Left lobe of liver (tissue), 2 donors: Measurements from ENCODE around the gene WDR27. TPM values are rescaled to one million over a fixed set of nuclear protein-coding genes. Genes with fewer than 3 reads are reported as not detected.

Experiments
- ATAC-seq: fragments of 200-7000 bp; cut with Tn5 transposase; one replicate; pipeline ENCODE4 v1.9.1; 2020; ENCODE audit warnings: mild to moderate bottlenecking, moderate library complexity
- DNase-seq: peaks from one replicate; pipeline ENCODE4 v3.0.0-alpha.2; 2020; ENCODE audit warnings: low spot score
- total RNA-seq: library from RNA; stranded (reverse); gene quantifications from one replicate; pipeline ENCODE4 v1.2.1, GENCODE V29; 2021
- donor health status: DM: no; HTN: no; CAD: no; lungs with moderate emphysema.
- donor health status: DM: no; HTN: yes; CAD: no.

WDR27 gene
- total RNA-seq, 1 donor from 2014 or later: 19.5 TPM

DNA sequence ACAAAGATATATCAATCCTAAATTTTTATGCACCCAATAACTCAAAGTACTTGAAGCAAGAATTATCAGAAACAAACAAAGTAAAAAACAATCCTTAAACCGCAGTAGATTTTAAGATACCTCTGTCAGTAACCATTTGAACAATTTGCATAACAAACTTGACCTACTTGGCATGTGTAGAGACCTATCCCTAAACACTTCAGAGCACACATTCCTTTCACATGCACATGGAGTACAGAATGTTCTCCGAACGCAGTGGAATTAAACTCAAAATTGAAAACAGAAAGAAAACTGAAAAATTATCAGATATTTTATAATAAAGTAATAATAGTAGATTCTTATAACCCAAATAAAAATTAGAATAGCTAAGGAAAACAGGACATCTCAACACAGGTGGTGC lies 285.6 kb downstream of the WDR27 start:
- DNase-seq: no peak
- ATAC-seq: no peak

DNA sequence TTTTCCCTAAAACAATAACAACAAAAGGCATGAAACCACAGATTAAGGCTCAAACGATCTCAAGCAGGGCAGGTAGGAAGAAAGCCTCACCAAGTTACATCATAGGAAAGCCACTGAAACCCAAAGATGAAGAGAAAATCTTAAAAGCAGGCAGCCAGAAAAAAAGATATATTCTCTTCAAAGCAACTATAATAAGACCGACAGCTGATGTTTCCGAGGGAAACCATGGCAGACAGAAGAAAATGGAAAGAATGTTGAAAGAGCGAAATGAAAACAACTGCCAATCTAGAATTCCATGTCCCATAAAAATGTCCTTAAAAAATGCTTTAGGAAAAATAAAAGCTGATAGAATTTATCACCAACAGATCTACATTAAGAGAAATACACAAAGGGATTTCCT lies 286.6 kb downstream of the WDR27 start:
- ATAC-seq: no peak
- DNase-seq: no peak

DNA sequence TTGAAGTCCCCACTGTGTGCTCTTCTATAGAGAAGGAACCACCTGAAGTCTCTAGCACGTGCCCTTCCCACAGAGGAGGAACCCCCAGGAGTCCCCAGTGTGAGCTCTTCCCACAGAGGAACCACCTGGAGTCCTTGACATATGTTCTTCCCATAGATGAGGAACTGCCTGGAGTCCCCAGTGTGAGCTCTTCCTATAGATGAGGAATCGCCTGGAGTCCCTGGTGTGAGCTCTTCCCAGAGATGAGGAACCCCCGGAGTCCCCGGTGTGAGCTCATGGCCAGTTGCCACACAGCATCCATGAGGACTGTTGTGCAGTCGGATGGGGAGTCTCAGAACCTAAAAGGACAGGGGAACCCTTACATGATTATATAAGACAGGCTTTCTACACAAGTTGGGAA lies 290.1 kb downstream of the WDR27 start:
- ATAC-seq: no peak
- DNase-seq: no peak

DNA sequence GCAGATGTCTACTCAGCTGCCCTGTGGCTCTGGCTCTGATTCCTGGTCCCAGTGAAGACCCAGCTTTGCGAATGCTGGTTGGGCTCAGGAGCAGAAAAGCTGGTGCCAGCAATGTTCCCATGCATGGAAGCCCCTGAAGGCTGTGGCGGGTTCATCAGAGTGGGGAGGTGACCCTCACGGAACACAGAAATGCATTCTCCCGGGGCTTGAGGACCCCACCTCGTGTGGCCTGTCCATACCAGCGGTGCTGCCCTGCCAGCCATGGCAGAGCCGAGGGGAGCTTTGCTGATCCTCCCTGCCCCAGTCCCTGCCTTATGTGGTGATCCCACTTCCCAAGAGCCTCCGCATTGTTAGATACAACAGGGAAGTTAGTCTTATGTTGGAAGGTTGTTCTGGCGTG lies 290.5 kb downstream of the WDR27 start:
- ATAC-seq (no peak), DNase-seq (no peak)

DNA sequence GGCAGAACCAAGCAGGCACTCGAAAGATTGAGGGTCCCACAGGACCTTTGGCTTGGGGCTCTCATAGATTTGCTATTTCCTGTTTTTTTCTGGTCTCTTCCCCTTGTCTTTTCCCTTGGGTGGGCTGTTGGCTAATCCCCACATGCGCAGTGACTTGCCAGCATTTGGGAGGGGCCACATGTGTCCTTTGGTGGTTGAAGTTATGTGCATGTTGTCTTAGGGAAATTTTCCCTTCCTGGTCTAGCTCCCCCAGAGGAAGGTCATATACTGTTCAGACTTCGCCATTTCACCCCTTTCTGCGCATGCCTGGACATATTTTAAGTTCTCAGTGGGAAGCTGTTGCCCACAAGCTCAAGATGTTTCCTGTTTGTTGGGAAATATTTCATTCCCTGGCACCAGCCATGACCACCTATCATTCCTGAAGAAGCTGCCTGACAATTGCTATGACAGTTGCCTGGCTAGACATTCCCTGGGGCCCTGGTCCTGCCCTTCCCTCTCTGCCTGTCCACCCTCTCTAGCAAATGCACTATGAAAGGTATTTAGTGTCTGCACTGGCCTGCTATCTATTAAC lies 292.0 kb downstream of the WDR27 start:
- DNase-seq: no peak
- no peak for ATAC-seq

DNA sequence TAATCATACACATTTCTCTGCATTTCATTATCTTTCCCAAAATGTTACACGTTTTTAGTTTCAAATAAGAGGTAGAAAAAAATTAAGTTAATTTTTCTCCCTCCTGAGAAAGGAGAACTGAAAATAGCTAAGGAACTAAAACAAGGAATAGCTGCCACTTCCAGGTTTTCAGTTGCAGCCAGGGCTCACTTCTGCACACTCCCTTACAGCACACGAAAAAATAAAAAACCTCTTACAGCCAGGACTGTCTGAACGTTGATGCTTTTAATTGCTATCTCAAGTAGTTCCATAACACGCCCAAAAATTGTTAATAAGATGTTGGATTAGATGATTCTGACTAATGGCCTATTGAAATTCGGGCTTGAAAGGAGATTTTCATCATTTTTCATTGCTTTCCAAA lies 294.5 kb downstream of the WDR27 start:
- ATAC-seq (no peak), DNase-seq (no peak)

Other genes with a start within 250 kb of the WDR27 start
- 18.9 TPM for gene C6orf120, start 97 bp upstream of the WDR27 start, total RNA-seq
- gene PHF10, start 22.5 kb upstream of the WDR27 start, total RNA-seq: 19.6 TPM
- gene DYNLT2, start 49.5 kb upstream of the WDR27 start, total RNA-seq: 0.60 TPM
- gene ERMARD, start 49.6 kb upstream of the WDR27 start, total RNA-seq: 16.3 TPM